ENCODE measurements around the gene NOL4L. TPM values are rescaled to one million over a fixed set of nuclear protein-coding genes. Genes with fewer than 3 reads are reported as not detected.
A peak's percentile ranks its signal among the peaks of the same experiment; 100 is the strongest.

Gene NOL4L
- total and polyA plus RNA-seq, 10 donors, result 3.4 to 45.4 (median 28.6) TPM

GRCh38 chr20:32461836-32462600 lies 123.1 kb downstream of the NOL4L start:
- Histone ChIP-seq H3K4me3 (no peak overlapping the region), H3K4me1 (peaks cover 25 to 72% (median 50%) of the 10 kb centered on the region in 6 donors), H3K36me3 (peaks cover 0 to 46% (median 0%) of the 10 kb centered on the region in 6 donors), H3K27me3 (replicated peaks in 1 of 7) (no peaks in the 10 kb centered on the region), H3K9me3 (no peaks in the 10 kb centered on the region), H3K27ac (no peak overlapping the region)
- intact Hi-C loops (cut with DNase I; ENCODE audit: low total_unique reads), result no loop called here
- WGBS, 5 donors, result 85 to 95% (median 91%) methylated on average over 8 to 17 of the region's 17 CpGs
- no peak for TF ChIP-seq POLR2A (IDR thresholded peaks at IDR 0.05)
- peak in 1 of 3 donors; percentile 19 for TF ChIP-seq POLR2AphosphoS5 (IDR thresholded peaks at IDR 0.05)
- TF ChIP-seq CTCF (IDR thresholded peaks at IDR 0.05 in 8 of 11, conservative IDR thresholded peaks at IDR 0.05 in 3 of 11), result no peak
- DNase-seq, result no peak

- WGBS, 5 donors, result 86 to 95% (median 92%) methylated on average over 23 to 24 of the region's 24 CpGs
- DNase-seq, result no peak
- H3K27ac ChIP-seq, result no peak overlapping the region
- no peak overlapping the region for H3K4me3 ChIP-seq
- intact Hi-C loops (cut with DNase I; ENCODE audit: low total_unique reads), result no loop called here
- H3K36me3 ChIP-seq, result peaks cover 0 to 45% (median 4%) of the 10 kb centered on the region in 6 donors
- H3K9me3 ChIP-seq, result no peaks in the 10 kb centered on the region
- no peaks in the 10 kb centered on the region for H3K27me3 ChIP-seq (replicated peaks in 1 of 7)
- peaks cover 21 to 72% (median 47%) of the 10 kb centered on the region in 6 donors for H3K4me1 ChIP-seq
- TF ChIP-seq POLR2A (IDR thresholded peaks at IDR 0.05) (no peak), CTCF (IDR thresholded peaks at IDR 0.05 in 8 of 11, conservative IDR thresholded peaks at IDR 0.05 in 3 of 11) (no peak), POLR2AphosphoS5 (IDR thresholded peaks at IDR 0.05) (peak in 1 of 3 donors; percentile 17)
Observed at GRCh38 chr20:32460683-32461320, 124.3 kb downstream of the NOL4L start.

- no peak for TF ChIP-seq POLR2AphosphoS5 (IDR thresholded peaks at IDR 0.05)
- TF ChIP-seq CTCF (IDR thresholded peaks at IDR 0.05 in 8 of 11, conservative IDR thresholded peaks at IDR 0.05 in 3 of 11), result no peak
- no peak for TF ChIP-seq POLR2A (IDR thresholded peaks at IDR 0.05)
- 86 to 95% (median 90%) methylated on average over 15 of the region's 15 CpGs for WGBS, 5 donors
- Histone ChIP-seq H3K4me1 (peaks cover 17 to 72% (median 44%) of the 10 kb centered on the region in 6 donors), H3K4me3 (no peak overlapping the region), H3K9me3 (no peaks in the 10 kb centered on the region), H3K27ac (no peak overlapping the region), H3K27me3 (replicated peaks in 1 of 7) (no peaks in the 10 kb centered on the region), H3K36me3 (peaks cover 0 to 50% (median 9%) of the 10 kb centered on the region in 6 donors)
- intact Hi-C loops (cut with DNase I; ENCODE audit: low total_unique reads), result no loop called here
- no peak for DNase-seq
Observed at GRCh38 chr20:32460231-32460630, 124.9 kb downstream of the NOL4L start.

- Histone ChIP-seq H3K36me3 (peaks cover 0 to 62% (median 10%) of the 10 kb centered on the region in 6 donors), H3K27ac (no peak overlapping the region), H3K27me3 (replicated peaks in 1 of 7) (no peaks in the 10 kb centered on the region), H3K9me3 (no peaks in the 10 kb centered on the region), H3K4me3 (no peak overlapping the region), H3K4me1 (peaks cover 10 to 62% (median 32%) of the 10 kb centered on the region in 6 donors)
- DNase-seq, result no peak
- intact Hi-C loops (cut with DNase I; ENCODE audit: low total_unique reads), result no loop called here
- TF ChIP-seq POLR2AphosphoS5 (IDR thresholded peaks at IDR 0.05) (no peak), CTCF (IDR thresholded peaks at IDR 0.05 in 8 of 11, conservative IDR thresholded peaks at IDR 0.05 in 3 of 11) (no peak), POLR2A (IDR thresholded peaks at IDR 0.05) (no peak)
- WGBS, 5 donors, result 80 to 94% (median 86%) methylated on average over 11 to 12 of the region's 12 CpGs
Observed at GRCh38 chr20:32458837-32459220, 126.3 kb downstream of the NOL4L start.
